NCI-H69 (cell line): ENCODE measurements around the gene SCUBE2.
"Not testable (repeated sequence)": the region's sequence is repeated elsewhere in the genome, so short reads cannot be mapped to it uniquely, and the experiment has no call there.

Experiments
- DNase-seq: peaks from one replicate; lab custom pipeline; 2025; lab: John Stamatoyannopoulos, UW

The SCUBE2 gene

DNA sequence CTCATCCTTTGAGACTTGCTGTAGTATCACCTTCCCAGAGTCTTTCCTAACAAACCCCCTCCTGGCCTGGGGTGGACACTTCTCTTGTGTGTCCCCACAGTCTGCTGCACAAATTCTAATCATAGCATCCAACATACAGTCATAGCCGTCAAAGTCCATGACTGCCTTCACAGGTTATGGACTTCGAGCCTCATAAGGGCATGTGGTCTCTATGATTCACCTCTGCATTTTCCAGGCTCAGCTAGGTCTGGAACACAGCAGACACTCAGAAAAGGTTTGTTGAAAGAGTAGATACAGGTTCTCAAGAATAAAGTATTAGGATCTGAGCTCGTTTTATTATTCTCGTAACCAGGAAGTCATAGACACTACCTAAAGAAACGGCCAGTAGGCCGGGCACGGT lies 13.2 kb upstream of the SCUBE2 start:
- no peak for DNase-seq

DNA sequence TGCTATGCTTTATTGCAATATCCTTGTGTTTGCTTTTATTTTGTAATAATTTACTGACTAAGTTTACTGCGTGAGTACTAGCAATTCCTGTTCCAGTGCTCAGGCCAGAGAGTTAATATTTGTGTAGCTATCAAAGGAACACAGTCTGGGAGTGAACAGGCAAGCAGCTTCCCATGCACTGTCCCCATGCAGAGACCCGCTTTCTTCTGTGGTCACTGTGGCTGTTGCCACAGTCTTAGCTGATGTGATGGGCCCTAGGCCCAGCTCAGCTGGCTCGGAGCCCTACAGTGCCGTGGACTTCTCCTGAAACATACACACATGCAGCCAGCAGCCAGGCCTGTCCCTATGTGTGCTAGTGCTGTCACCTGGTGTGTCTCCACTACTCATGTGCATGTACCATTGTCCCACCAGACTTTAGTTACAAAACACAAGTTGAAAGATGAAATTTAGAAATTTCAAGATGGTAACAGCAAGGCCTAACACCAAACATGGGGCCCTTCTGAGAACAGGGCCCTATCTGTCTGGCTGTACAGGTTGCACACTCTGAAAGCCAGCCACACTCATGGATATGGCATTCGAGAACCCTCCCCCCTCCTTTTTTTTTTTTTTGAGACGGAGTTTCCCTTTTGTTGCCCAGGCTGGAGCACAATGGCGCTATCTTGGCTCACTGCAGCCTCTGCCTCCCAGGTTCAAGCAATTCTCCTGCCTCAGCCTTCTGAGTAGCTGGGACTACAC lies 12.3 kb upstream of the SCUBE2 start:
- no peak for DNase-seq

DNA sequence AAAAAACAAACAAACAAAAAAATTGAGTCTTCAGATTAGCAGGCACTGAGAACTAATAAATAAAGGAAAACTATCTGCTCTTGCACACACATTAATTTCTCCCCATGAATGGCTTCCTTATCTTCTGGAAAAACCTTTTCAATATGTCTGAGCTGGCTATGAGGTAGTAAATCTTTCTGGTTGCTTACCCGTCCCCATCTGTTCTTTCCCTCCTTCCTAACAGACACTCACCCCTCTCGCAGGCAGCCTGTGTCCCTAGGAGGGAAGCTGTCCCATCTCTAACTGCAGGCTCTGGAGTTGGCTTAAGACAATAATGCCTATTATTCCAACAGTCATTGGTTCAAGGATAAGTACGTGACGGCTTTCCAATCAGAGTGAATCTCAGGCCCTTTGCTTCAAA lies 8.2 kb upstream of the SCUBE2 start:
- peak; percentile 60 for DNase-seq

DNA sequence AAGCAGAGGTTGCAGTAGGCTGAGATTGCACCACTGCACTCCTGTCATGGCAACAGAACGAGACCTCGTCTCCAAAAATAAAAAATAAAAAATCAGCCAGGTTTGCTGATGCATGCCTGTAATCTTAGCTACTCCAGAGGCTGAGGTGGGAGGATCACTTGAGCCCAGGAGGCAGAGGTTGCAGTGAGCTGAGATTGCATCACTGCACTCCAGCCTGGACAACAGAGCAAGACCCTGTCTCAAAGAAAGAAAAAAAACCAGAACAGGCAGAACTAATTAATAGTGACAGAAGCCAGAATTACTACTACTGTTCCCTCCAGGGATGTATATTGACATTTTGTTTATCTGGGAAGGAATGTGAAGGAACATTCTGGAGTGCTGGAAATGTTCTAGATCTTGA lies 7.1 kb upstream of the SCUBE2 start:
- DNase-seq = not testable (repeated sequence)

DNA sequence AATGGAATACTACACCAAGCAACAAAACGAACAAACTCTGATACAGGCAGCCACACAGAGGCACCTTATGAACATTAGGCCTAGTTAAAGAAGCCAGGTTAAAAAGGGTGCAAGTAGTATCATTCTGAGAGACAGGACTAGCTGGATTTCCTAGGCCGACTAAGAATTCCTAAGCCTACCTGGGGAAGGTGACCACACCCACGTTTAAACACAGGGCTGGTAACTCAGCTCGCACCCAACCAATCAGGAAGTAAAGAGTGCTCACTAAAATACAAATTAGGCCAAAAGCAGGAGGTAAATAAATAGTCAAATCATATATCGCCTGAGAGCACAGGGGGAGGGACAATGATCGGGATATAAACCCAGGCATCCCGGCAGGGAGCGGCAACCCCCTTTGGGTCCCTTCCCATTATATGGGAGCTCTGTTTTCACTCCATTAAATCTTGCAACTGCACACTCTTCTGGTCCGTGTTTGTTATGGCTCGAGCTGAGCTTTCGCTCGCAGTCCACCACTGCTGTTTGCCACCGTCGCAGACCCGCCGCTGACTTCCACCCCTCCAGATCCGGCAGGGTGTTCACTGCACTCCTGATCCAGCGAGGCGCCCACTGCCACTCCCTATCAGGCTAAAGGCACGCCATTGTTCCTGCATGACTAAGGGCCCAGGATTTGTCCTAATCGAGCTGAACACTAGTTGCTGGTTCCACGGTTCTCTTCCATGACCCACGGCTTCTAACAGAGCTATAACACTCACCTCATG lies 6.0 kb upstream of the SCUBE2 start:
- DNase-seq = peak; percentile 14

DNA sequence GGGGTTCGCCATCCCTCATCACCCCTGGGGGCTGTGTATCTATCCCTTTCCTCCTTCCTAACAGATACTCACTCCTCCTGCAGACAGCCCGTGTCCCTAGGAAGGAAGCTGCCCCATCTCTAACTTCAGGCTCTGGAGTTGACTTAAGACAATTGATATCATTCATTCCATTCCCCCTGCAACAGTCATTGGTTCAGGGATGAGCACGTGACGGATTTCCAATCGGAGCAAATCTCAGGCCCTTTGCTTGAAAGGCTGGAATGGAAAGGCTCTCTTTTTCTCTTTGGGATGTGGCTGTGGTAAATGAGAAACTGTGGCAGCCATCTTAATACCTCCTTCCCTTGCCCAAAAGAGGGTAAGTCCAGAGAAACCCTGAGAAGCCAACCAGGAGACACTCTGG lies 5.0 kb upstream of the SCUBE2 start:
- no peak for DNase-seq

DNA sequence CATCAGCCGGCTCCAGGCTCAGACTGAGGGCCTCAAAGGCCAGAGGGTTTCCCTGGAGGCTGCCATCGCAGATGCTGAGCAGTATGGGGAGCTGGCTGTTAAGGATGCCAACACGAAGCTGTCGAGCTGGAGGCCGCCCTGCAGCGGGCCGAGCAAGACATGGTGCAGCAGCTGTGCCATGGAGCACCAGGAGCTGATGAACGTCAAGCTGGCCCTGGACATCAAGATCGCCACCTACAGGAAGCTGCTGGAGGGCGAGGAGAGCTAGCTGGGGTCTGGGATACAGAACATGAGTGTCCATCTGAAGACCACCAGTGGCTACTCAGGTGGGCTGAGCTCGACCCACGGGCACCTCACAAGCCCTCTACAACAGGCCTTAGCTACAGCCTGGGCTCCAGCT lies 4.0 kb upstream of the SCUBE2 start:
- DNase-seq = no peak

DNA sequence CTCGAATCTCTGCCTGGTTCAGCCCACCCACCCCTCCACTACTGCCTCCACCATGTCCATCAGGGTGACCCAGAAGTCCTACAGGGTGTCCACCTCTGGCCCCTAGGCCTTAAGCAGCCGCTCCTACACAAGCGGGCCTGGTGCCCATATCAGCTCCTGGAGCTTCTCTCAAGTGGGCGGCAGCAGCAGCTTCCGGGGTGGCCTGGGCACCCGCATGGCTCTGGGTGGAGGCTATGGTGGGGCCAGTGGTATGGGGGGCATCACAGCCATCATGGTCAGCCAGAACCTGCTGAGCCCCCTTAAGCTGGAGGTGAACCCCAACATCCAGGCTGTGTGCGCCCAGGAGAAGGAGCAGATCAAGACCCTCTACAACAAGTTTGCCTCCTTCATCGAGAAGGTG lies 3.0 kb upstream of the SCUBE2 start:
- DNase-seq = no peak

DNA sequence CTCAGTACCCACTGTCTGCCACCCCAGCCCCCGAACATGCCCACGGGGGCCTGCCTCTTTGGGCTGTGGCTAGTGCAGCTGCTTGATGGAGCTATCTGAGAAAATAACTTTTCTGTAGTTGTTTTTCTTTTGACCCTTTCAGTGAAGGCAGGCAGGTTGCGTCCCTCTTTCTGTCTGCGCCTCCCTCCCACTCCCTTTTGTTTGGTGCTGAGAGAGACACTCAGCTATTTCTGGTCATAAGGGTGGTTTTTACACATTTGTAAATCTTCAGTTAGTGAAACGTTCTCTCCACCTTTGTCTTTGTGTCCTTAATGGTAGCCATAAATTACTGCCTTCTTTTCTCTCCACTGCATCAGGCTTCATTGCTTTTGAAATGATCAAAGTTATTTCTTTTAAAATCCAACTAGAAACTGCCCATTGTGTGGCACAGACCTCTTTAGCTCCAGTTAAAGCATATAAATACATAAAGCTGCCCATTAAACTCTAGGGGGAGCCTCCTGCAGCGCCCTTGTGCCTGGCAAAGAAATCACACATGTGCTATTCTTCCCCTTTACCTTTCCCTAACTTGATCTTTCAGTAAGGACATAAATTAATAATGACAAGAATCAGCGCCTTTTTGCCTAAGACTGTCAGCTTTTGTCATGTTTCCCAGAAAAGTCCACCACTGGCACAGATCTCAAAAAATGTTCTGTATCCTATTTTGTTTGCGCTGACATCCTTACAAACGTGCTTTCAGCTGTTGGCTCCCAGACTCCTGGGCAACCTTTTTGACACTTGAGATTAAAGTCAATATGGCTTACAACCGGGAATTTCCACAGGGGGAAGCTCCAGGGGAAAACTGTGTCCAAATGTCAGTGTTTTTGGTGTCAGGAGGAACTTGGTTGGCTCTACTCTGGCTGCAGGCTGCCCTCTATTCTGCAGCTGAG lies 1.7 kb upstream of the SCUBE2 start:
- peak; percentile 91 for DNase-seq

DNA sequence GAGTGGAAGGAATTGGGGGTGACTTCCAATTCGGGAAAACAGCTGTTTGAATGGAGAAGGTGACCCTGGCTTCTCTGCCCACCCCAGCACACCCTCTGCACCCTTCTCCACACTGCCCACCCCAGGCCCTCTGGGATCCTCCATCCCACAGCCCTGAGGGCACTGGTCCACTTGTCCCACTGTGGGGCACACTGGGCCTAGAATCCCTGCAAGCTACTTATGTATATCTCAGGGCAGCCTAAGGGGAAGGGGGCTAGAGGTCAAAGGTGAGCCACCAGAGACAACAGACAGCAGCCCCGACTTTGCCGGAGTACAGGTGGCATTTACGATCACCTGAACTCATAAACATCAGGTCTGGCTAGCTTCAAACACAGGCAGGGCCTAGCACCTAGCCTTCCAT lies 673 bp upstream of the SCUBE2 start:
- peak; percentile 52 for DNase-seq

DNA sequence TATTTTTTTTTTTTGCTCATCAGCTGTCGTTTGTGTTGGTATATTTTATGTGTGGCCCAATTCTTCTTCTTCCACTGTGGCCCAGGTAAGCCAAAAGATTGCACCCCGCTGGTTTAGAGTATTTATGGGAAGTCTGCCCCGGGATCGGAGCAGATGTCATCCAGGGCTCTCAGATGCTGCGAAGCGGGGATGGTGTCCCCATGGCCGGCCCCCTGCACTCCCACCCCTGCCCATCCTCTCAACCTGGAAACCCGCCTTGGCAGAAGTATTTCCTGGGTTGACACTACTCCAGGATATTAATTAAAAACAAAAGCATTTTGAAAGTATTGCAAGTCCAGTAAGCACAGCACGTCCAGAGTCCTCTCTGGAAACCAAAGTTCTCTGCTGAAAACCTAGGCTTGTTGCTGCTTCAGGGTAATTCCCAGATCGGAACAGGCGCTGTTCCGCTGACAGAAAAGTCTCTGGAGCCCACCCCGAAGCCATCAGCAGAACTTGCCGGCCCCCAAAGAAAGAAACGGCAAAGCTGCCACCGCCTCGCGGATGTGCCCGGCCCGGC lies 833 bp downstream of the SCUBE2 start:
- DNase-seq = no peak

DNA sequence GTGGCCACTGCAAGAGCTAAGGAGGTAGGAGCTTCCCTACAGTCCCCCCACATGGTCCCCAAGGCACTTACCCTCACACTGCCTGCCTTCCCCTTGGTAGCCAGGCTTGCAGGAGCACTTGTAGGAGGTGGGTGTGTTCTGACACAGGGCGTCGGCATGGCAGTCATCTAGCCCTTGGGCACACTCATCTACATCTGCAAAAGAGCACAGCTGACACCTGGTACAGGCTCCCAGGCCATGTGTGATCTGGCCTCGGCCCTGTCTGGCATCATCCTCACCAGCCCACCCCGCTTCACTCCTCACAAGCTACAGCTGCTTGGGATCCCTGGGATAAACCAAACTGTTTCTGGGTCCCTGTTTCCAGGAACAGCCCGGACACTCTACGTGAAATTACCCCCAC lies 1.8 kb downstream of the SCUBE2 start:
- DNase-seq = peak; percentile 27

DNA sequence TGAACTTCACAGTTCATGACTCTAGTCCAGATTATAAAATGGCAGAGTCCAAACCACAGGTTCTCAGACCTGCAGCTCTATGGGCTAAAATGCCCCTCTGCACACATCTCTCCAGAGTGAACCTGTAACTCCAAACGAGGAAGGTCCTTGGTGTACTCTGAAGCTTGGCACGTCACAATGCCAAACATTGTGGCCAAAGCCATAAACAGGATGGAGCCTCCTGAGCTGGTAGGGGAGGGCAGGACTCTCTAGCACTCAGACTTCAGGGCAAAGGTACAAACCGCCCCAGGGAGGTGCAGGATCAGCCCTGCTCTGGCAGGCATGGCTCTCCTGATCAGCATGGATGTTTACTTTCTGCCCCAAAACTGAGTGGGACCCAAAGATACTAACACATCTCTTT lies 2.3 kb downstream of the SCUBE2 start:
- DNase-seq = no peak

DNA sequence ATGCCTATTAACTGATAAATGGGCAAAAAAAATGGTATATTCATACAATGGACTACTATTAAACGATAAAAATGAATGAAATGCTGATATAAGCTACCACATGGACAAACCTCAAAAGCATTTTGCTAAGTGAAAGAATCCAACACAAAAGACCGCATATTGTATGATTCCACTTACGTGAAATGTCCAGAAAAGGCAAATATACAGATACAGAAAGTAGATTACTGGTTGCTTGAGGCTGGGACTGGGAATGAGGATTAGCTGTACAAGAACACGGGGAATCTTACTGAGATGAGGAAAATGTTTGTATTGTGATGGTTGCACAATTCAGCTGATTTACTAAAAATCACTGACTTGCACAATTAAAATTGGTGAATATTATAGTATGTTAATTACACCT lies 8.8 kb downstream of the SCUBE2 start:
- DNase-seq = no peak

DNA sequence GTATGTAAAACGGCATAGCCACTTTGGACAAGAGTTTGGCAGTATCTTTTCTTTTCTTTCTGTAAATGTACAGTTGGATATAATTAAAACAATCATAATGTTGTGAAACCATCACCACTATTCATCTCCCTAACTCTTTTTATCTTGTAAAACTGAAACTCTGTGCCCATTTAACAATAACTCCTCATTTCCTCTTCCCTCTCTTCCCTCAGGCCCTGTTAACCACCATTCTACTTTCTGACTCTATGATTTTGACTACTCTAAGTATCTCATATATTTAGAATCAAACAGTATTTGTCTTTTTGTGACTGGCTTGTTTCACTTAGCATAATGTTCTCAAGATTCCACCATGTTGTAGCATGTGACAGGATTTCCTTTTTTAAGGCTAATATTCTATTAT lies 10.2 kb downstream of the SCUBE2 start:
- no peak for DNase-seq

DNA sequence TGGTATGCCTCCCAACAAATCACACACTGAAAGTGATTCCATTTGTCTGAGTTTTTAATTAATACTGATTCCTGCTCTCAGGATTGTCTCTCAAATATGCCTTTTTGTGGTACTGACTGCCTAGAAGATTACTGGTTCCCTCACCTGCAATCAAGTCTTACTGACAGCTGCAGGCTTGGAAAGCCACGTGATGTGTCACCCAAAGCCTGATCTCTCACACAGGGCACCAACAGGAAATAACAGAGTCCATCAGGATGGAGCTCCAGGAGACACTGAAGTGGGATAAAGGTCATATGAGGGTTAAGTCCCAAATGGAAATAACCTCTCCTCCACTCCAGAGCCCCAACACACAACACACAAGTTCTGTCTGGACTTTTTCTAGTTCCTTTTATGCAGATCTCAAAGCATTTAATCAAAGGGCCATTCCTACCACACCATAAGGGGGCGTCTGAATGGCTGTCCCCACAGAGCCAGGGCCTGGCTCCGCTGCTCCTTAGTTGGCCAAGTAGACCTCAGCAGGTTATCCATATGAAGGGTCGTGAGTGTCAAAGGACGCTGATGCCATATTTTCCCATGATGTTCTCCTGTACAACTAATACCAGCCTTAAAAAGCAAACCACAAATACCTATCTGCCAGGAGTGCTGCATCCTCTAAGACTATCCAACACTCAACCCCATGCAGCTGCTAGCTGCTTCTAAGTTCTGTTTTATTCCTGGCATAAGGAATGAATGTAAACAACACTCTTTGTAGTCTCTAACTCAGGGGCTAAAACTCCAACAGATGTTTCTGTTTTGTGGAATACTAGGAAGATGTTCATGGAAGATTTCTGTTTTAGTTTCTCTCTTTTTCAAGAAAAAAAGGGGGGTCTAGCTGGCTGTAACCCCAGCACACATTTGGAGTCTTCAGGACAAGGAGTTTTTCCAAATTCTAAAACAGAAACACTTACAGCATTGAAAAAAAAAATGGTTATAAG lies 13.0 kb downstream of the SCUBE2 start:
- DNase-seq = no peak

DNA sequence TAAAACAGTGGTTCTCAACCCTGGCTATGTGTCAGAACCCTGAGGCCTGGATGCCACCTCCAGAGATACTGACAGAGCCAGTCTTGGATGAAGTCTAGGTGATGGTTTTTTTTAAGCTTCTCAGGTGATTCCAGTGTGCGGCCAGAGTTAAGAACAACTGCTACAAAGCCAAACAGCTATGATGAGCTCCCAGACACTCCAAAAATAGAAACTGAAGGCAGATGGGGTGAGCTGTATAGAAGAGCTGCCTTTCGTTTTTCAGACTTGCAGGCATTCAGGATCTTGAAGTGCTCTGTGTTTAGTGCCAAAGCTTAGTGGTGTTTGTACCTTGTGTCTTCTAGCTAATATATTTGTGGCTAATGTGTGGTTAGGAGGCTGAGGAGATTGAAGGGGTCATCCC lies 14.2 kb downstream of the SCUBE2 start:
- DNase-seq = no peak

DNA sequence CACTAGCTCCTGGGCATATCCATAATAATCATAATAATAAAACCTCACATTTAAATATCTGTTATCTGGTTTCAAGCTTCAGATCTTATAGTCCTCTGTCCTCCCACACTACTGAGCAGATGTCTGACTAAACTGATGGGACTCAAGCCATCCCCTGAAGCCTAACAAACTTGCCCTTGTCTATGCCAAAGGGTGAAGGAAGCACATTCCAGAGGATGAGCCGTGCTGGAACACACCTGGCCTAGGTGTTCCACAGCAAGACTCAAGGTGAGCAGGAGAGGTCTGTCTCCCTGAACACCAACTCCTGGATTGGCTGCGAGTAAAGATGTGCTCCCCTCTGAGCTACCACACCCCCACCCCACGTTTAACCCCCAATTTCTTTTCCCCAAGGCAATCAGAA lies 14.7 kb downstream of the SCUBE2 start:
- no peak for DNase-seq

DNA sequence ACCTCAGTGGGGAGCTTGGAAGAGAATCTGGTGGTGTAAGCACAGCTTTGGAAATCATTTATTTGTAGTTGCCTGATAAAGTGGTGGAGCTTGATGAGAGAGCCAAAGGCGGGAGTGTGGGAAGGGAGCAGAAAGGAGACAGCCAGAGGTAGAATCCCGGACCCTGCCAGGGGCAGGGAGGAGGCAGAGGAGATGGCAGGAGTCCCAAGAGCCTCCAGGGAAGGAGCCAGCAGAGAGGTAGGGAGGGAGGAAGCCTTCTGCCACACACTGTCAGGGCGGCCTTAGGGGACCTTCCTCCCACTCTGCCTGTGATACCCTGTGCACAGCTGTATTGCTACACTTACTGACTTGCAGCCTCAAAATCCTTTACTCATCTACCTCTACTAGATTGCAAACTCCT lies 15.4 kb downstream of the SCUBE2 start:
- DNase-seq = no peak

DNA sequence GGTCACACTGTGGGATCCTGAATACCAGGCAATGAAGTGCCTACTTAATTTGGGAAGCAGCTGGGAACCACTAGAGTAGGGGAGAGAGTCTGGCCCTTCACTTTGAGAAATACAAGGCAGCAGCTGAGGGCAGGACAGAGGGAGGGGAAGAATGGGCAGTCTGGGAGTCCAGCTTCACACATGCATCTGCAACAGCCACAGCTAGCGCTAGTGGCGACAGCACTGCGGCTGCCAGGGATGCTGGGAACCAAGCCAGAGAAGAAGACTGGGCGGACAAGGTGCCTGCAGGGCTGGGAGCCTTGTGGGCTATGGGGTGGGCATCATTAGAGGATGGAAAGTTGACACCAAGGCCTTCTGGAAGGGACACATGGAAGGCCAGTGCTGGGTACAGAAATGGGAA lies 15.8 kb downstream of the SCUBE2 start:
- DNase-seq = peak; percentile 12

DNA sequence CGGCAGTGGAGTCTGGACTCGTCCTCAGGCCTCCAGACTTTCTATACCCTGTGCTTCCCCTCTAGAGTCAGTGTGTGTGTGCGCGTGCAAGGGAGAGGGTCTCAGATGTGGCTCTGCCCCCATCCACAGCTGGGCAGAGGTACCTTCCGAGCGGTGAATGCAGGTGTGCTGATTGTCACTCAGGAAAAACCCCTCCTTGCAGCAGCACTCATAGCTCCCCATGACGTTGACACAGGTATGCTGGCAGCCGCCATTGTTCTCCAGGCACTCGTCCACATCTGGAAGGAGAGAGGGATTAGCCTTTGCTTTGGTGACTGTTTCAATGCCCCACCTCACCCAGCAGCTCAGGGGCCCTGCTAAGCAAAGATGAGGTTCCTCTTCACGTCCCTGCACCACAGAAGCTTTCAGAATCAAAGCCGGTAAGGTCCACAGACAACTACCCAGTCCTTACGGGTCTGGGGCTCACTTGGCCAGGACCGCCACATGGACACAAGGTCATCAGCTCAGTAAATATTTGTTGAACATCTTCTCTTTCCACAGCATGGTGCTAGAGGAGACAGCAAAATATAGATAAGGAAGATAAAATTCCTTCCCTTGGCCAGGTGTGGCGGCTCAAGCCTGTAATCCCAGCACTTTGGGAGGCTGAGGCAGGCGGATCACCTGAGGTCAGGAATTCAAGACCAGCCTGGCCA lies 16.9 kb downstream of the SCUBE2 start:
- DNase-seq = no peak
